Stimulated activated CD8-positive, alpha-beta memory T cell treated with anti-CD3 and anti-CD28 coated beads, Interleukin-4, amount 100 ng/mL, for 24 hours (primary cell): ENCODE data around the gene BPNT1.
"Not testable (repeated sequence)": the region's sequence is repeated elsewhere in the genome, so short reads cannot be mapped to it uniquely, and the experiment has no call there.

Experiments used
- DNase-seq: peaks from one replicate; pipeline ENCODE4 v3.0.0-alpha.2; 2020; ENCODE audit warnings: low read depth

Gene BPNT1

GRCh38 chr1:220077887-220078286 is 11.7 kb downstream of the BPNT1 start:
- no peak for DNase-seq

DNA sequence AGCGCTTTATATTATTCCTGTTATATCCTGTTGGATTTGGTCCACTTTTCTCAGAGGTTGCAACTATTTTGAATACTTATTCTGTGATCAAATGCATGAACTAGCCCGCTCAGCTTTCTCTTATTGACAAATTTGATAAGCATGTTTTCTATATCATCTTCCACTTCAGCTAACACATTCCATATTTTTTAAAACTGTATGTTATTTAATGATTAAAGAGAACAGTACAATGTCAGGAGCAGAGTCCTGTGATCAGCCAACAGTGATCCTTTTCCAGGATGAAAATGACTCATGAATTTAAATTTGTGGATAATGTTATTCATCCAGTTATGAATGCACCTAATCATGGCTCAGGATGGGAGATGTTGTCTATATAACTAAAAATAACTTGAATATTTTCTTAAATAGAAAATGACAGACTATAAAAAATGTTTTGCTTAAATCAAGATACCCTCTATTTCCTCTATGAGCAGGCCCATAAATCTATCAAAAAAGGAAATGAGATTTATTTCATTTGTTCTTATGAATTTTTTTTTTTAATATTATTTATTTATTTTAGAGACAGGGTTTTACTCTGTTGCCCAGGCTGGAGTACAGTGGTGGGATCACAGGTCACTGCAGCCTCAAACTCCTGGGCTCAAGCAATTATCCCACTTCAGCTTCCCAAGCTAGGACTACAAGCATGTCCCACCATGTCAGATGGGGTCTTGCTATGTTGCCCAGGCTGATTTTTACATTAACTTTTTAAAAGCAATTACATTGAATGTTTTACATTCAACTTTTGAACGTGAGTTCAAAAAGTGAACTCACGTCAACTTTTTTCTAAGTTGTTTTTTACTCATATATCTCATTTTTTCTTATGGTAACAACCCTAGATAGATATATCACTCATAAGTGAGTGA is 12.5 kb downstream of the BPNT1 start:
- no peak for DNase-seq

DNA sequence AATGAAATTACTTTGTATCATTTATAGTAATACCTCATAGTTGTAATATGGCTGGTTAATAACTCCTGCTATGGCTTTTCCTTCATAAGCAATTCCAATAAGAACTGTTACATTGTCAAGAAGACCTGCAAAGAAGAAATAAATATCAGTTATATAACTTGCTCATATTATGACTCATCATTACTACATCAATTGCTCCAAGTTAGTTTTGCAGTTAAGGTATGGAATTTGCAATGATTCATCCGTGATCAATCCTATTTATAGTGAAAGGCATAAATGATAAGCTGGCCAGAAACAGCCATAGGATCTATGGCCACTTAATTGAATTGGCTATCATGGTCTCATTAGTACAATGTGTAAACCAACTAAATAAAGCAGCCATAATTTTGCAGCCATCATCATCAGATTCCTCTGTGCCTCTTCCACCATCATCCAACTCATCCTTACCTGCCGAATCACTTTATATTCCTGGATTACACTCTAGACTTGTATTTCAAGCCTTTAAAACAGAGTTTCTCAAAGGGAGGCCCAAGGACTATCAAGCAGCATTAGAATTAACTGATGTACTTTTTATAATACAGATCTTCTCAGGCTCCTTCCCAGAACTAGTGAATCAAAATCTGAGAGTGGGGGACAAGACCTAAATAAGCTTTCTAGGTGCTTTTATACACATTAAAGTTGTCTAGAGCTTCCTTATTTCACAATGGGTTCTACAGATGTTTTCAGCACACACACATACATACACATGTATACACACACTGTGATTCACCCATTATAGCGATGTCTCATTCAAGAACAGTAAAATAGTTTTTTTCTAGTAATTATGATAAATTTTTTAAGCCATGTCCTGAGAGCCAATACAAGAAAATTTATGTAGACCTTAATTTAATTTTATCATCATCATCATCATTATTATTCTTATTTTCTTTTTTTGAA is 22.1 kb downstream of the BPNT1 start:
- no peak for DNase-seq

DNA sequence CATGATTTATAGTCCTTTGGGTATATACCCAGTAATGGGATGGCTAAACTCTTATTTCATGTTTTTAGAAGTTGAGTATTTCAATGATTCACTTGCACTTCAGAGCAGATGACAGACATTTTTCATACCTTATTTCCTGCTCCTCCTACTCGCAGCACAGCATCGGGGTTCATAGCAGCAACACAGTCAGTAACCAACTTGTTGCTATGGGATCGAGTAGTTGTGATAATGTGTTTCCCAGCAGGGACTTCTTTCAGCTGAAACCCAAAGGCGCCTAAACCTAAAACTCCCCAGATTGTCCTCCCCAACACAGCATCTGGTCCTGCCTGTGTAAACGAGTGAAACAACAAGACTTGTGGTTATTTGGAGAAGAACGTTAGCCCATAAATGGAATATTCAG is 27.0 kb downstream of the BPNT1 start:
- DNase-seq, result no peak

DNA sequence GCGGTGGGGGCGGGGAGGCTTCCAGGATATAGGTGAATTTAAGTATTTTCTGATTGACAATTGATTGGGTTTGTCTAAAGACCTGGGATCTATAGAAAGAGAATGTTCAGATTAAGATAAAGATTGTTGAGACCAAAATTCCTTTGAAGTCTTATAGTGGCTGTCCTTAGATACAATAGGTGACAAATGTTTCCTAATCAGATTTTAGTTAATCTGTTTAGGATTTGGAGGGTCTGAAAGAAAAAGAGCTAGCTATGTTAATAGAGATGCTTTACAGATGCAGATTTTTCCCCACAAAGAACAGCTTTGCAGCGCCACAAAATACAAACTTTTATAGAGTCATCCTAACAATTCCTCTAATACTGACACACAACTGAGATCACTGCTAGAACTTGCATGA is 28.7 kb downstream of the BPNT1 start:
- no peak for DNase-seq

GRCh38 chr1:220056374-220056773 is 33.2 kb downstream of the BPNT1 start:
- DNase-seq, result no peak

- peak; percentile 90 for DNase-seq
These were observed 43.3 kb downstream of the BPNT1 start, which contains the start of gene EPRS1 for GRCh38 chr1:220046052-220046930. Gene EPRS1, minus strand, starts transcription at chr1:220046505. Its CDS starts 117 bp downstream, at chr1:220046388.

- no peak for DNase-seq
These were observed 44.1 kb downstream of the BPNT1 start for GRCh38 chr1:220045356-220046051.

GRCh38 chr1:220044678-220045355 is 44.8 kb downstream of the BPNT1 start:
- no peak for DNase-seq

GRCh38 chr1:220043646-220044045 is 45.9 kb downstream of the BPNT1 start:
- DNase-seq, result no peak

DNA sequence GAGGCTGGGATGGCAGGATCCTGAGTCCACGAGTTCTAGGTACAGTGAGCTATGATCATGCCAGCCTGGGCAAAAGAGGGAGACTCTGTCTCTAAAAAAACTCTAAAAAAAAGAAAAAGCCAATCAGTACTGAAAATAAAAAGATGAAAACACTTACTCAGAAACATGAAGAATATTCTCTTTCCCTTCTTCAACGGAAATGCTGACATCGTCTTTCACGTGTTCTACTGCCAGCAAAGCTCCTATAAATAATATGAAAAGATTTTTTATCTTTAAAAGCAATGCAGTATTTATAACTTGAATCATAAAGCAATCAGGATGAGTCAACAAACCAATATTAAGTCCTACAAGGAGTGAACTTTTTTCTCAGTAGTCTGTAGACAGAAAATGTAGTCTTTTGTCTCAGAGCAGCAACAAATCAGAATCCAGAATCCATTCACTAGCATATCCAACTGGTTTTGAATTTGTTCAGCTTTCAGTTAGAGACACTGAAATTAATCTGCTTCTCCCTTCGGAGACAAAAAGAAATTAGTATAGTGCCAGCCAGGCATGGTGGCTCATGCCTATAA is 49.5 kb downstream of the BPNT1 start:
- DNase-seq, result no peak

DNA sequence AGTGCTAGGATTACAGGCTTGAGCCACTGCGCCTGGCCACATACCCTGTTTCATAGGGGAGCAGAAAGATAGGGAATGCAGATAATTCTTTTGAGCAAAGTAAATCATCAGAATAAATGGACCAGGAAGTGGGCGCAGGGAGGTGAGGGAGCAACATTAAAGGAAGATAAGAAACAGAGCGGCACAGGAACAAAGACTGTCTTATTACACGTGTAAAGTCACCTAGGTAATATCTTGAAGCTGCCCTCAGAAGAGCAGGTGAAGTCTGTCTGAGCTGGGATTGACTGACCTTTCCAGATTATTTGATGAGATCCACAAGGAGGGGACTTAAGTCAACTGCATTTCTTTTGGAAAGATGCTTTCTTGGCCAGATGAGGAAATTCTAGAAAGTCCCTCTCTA is 50.9 kb downstream of the BPNT1 start:
- no peak for DNase-seq

DNA sequence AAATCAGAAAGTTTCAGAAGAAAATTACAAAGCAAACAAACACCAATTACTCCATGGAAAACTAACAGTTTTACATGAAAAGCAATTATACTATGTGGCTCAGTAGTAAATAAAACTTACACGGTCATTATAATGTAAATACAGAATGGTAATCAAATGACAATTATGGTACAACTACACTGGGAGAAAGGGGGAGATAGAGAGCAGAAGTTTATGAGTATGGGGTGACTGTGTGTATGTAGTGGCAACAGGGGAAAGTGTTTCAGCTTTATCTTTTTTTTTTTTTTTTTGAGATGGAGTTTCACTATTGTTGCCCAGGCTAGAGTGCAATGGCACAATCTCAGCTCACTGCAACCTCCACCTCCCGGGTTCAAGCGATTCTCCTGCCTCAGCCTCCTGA is 51.8 kb downstream of the BPNT1 start:
- not testable (repeated sequence) for DNase-seq

DNA sequence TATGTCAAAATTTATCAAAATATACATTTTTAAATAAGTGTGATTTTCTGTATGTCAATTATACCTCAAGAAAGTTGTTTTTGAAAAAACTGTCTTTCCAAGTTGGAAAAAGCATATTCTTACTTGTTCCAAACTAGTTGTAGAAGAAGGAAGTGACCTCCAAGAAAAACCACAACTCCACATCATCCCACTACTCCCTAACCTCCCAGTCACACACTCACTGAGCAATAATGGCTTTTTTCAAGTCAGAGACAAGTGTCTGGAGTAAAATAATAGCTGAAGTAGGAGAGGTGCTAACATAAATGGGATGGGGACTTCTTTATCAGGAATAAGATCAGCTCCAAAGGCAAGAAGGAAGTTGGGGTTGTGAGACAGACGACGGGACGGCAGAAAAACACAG is 56.7 kb downstream of the BPNT1 start:
- DNase-seq, result no peak

DNA sequence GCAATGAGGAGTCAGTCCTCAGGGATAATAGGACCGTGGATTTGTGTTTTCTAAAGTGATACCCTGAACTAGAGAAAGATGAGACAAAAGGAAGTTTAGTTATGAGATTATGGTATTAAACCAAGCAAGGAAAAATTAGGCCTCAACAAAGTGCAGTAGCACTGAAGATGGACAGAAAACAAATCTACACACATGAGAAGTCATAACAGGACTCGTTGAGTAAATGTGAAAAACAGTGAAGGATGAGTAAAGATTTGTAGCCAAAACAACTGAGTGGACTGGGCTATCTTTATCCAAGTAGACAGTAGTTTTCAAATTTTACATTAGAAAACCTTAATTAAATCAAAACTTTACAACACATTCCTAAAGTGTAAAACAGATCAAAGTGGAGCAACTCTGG is 58.3 kb downstream of the BPNT1 start:
- DNase-seq, result no peak

GRCh38 chr1:220028346-220028895 is 61.2 kb downstream of the BPNT1 start:
- DNase-seq, result no peak

DNA sequence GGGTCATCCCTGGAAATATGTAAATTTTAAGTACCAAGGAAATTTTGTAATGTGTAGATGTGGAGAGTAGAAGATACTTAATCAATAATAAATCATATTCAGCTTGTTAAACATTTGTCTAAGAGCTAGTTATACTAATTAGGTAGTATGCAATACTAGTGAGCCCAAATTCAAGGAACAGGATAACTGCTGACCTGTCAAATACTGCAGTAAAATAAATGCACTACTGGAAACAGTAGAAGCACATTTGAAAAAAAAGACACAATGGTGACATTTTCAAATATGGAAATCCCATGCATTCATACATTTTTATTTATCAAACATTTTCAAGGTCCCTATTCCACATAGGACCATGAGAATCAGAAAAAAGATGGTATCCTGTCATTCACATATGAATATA is 70.5 kb downstream of the BPNT1 start:
- no peak for DNase-seq

GRCh38 chr1:220013497-220013896 is 76.1 kb downstream of the BPNT1 start:
- no peak for DNase-seq

- DNase-seq, result no peak
These were observed 77.3 kb downstream of the BPNT1 start for GRCh38 chr1:220012259-220012658.

DNA sequence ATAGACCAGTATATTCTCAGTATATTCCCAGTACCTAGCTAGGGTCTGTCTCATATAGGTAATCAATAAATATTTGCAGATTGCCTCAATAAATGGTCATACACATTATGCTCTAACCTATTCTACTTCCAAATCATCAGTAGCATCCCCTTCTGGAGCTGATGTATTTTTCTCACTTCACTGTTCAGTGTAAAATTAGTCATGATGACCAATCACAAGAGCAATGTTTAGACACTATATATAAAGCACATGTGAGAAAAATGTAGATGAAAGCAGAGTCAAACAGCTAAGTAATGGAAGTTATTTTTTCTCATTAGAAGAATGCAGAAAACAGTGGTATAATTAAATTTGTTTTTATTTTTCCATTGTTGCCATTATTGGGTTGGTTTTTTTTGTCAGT is 78.0 kb downstream of the BPNT1 start:
- DNase-seq, result no peak
